Glomerular visceral epithelial cell (primary cell): Measurements from ENCODE around the gene TM2D3.
"Not testable (repeated sequence)": the region's sequence is repeated elsewhere in the genome, so short reads cannot be mapped to it uniquely, and the experiment has no call there.

Experiments
- DNase-seq: peaks from one replicate; pipeline ENCODE4 v3.0.0-alpha.2; 2016; ENCODE audit errors: extremely low spot score

Gene TM2D3

DNA sequence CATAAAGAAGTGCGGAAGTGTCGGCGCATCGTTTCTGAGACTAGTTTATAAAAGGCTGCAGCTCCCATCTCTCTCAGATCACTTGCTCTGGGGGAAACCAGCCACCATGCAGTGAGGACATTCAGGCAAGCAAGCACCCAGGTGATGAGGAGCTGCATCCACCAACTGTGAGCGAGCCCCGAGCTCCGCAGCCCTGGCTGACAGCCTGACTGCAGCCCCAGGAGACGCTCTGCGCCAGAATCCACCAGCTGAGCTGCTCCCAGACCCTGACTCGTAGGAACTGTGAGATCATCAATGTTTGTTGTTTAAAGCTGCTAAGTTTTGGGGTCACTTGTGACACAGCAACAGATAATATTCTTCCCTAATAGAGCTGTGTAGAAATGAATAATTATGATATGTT is 5.0 kb upstream of the TM2D3 start:
- no peak for DNase-seq

DNA sequence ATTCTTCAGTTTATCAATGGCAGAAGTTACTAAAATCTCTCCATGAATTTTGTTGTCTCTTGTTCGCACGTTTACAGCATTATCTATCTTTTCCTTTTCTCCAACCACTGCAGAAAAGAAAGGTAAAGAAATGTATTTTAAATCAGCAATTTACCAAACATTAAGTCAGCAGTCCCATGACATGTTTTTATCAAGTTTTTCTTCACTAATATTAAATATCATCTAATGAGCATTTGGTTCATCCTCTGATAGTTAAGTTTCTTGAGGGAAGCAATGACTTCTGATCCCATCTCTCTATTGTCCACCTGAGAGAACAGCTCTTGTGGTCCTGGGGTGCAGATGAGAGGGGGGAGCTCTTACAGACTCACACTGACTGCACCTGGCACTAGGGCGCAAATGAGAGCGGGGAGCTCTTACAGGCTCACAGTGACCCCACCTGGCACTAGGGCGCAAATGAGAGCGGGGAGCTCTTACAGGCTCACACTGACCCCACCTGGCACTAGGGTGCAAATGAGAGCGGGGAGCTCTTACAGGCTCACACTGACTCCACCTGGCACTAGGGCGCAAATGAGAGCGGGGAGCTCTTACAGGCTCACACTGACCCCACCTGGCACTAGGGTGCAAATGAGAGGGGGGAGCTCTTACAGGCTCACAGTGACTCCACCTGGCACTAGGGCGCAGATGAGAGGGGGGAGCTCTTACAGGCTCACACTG is 2.6 kb upstream of the TM2D3 start:
- DNase-seq, result not testable (repeated sequence)

DNA sequence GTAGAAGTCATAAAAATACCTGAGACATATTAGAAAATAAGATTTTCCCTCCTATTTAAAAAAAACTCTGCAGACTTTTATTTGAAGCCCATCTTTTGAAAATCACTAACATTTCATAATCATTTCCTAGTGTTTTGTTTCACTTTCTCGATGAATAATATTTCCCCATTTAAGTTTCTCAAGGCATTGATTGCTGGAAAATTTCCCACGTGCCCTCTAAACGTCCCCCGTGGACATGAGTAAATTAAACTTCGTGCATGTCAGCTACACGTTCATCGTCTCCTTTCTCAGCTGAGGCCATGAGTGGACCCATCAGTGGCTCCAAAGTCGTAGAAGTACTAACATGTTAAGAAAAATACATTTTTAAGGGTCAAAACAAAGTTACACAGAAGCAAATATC is 2.0 kb upstream of the TM2D3 start:
- no peak for DNase-seq

DNA sequence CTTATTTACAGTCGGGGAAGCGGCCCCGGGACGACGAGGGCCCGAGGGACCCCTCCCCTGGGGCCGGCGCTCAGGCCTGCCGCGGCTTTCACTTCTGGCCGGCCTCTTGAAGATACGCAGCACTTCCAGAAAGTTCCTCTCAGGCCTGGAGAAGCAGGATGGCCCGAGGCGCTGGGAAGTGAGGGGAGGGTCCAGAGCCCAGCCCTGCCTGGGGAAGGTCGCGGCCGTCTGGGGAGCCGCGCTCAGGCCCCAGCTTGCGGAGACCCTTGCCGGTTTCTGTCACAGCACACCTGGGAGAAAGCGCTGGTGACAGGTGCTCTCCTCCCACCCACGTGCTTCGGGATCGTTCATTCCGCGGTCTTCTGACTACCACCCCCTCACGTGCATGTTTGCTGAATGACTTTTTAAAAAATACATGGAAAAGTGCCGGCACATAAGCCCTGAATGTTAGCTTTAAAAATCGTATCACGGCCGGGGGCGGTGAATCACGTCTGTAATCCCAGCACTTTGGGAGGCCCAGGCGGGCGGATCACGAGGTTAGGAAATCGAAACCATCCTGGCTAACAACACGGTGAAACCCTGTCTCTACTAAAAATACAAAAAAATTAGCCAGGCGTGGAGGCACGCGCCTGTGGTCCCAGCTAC is 727 bp upstream of the TM2D3 start:
- DNase-seq, result no peak

DNA sequence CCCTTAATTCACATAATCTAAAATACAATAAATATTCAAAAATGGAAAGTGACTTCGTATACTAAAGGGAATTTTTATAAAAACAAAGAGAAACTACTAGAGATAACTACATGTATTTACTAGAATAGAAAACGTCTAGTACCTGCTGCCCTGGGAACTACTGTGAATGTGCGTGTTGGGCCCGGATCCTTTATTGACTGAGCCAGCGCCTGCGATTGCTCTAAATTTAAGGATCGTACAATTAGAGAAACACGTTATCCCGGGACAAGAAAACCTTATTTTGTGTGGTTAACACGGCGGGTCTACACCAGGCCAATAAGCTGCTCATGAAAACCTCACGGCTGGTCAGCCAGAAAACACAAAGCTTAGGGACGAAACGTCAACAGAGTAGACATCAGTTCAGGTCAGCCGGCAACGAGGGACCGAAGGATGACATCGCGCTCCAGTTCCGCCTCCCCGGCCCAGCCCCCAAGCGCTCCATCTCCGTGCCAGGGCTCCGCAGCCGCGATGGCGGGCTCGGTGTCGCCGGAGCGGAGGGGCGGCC is 555 bp downstream of the TM2D3 start:
- no peak for DNase-seq

DNA sequence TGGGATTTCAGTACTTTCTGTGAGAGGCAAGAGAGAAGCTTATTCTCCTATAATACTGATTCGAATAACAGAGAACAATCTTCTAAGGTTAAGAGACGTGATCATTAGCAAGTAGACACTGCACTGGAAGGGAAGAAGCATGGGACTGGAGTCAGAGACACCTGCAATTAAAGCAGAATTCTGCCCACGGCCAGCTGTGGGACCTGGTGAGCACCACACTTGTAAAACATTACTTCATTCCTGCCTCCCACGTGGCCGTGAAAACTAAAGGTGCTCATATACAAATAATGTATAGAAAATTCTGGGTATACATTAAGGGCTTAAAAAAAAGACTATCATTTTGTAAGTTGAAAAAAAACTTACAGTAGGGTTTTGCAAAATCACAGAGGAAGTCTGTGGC is 2.0 kb downstream of the TM2D3 start:
- no peak for DNase-seq

DNA sequence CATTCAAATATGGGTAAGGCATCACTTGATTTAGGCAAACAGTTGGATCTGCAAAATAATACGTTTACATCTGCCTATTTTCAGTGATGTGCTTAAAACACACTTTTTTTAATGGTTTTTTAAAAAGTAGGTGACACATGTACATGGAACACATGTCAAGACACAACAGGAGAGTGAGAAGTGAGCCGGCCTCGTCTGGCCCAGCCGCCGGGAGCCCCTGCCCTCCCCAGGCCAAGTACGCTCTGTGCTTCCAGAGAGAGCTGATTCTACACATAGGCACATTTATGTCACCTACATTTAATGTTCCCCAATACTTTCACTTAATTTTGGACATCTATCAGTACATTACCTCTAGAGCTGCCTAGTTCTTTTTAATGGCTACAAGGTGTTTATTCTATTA is 3.8 kb downstream of the TM2D3 start:
- no peak for DNase-seq

DNA sequence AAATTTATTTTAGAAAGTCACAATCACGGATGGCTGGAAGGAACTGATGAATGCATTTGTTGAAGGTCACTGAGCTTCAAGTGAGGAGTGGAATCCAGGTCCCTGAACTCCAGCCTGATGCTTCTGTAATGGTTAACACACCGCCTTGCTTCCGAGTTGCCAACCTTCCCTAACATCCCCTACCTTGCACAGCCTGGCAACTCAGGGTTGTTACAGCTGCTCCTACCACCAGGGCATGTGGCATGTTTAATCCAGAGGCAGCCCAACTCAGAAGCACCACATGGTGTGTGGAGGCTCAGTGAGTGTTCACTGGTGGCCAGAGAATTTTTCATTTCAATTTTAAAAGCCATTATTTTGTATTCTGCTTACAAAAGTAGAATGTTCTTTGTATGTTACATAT is 4.9 kb downstream of the TM2D3 start:
- DNase-seq, result no peak

DNA sequence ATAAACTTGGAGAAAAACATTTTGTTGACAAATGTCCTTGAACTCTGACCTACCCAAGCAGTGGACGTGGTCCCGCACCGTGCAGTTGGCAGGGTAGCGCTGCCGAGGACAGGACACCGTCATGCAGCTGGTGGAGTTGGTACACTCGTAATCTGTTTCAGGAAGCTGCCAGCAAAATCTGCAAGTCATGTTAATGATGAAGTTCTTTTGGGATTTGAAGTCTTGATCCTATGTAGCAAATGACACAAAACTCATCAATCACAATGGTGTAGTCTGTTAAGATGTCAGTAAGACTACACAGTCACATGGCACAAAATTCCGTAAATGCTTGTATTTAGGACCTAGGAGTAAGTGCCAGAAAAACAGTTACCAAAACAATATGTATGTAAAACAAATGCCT is 5.5 kb downstream of the TM2D3 start:
- no peak for DNase-seq

DNA sequence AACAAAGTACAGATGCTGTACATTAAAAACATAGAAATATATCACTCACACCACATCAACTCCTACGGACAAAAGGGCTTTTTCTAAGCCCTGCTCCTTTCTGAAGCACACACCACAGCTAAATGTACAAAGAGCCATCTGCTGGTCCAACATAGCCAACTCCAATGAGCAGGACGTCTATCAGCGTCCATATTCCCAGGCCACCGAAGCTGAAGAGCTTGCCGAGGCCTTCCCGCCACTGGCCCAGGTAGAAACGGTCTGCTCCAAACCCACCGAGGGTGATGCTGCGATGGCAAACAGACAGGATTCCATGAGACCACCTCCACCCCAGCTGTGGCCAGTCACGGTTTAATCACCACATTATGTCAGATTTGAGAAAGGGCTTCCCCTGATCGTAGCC is 9.8 kb downstream of the TM2D3 start:
- no peak for DNase-seq

DNA sequence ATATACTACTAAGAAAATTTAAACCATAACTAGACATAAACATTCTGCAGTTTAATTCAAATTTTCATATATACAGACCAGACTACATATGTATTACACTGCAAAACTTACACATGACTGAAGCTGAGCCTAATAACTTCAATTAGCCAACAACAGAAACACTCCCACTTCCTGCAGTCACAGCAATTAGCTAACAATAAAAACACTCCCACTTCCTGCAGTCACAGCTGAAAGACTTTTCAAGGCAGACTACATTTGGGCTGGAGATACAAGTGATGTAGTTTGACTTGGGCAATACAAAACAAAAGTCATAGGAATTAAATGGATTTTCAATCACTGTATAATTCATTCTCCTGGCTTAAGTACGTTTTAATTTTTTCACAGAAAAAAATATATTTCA is 10.3 kb downstream of the TM2D3 start:
- no peak for DNase-seq

DNA sequence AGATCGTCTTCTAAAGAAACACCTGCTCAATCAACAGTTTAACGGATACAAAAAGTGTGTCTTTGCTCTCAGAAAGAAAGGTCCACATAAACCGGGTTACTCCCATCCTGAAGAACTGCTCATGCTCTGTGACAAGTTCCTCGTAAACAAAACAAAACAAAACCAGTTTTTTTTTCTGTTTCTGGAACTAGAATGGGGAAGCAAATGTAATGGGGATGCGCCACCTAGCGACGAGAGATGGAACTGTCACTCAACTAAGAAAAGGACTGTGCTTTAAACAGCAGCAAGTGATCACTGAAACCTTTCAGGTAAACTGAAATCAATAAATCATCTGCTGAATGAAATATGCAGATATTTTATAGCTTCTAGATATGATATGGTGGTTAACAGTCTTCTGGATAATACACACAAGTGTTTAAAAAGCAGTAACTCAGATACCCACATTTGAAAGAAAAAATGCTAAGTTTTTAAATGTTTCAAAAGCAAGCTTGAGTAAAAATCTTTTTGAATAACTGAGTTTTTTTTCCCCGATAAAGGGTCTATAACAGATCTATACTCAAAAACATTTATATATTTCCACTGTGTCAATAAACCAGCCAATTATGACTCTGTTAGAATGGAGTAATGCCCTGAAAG is 10.9 kb downstream of the TM2D3 start:
- peak; percentile 68 for DNase-seq

DNA sequence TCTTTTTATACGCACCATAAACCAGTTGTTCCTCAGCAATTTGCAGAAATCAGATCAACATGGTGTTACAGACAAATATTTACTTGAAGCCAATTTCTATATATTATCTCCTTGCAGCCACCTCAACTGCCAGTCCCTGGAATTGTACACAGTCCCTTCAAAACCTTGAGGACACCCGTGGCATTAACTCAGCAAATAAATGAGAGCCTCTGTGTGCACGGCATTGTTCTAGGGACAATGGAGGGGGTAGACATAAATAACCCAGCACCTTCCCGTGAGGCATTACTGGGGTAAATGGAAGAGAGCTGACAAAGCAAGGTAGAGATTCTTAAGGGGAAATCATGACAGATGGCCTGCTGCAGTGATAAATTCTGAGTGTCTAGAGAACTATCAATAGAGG is 12.5 kb downstream of the TM2D3 start:
- no peak for DNase-seq

DNA sequence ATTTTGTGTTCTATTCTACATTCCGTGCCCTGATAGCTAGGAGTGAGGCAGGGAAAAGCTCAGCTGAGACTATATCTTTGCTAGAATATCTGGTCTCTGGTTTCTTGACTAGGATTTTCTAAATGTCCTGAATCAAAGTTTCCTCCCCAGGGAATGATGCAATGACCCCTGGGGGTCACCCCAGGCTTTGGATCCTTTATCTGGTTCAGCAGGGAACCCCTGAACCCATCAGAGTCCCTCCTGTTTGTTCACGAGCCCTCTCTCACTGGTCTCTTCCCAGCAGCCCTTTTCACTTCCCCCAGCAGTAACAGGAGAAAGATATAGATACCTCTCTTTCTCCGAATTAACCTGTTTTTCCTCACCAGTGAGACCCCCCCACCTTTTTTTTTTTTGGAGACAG is 14.3 kb downstream of the TM2D3 start:
- no peak for DNase-seq

DNA sequence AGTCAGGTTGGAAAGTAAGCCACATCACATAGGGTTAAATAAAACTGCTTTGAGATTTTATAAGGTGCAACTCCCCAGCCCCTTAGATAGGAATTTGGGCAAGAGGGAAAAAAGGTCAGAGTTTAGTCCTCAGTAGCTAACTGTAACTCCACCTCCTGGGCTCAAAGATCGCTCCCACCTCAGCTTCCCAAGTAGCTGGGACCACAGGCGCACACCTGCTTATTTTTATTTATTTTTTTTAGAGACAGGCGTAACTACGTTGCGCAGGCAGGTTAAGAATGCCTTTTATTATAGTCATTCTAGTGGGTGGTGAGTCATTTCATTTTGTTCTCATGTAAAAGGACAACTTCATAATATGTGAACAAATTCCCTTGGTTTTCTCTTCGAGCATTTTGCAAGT is 14.7 kb downstream of the TM2D3 start:
- peak; percentile 19 for DNase-seq

DNA sequence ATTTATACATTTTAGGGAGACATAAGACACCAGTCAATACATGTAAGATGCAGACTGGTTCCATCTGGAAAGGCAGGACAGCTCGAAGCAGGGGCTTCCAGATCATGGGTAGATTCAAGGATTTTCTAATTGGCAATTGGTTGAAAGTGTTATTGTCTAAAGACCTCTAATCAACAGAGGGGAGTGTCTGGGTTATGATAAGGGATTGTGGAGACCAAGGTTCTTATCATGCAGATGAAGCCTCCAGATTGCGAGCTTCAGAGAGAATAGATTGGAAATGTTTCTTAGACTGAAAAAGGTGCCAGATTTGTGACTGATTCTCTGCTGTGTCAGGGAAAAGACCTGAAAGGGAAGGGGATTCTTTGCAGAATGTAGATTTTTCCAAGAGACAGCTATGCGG is 15.1 kb downstream of the TM2D3 start:
- DNase-seq, result no peak

DNA sequence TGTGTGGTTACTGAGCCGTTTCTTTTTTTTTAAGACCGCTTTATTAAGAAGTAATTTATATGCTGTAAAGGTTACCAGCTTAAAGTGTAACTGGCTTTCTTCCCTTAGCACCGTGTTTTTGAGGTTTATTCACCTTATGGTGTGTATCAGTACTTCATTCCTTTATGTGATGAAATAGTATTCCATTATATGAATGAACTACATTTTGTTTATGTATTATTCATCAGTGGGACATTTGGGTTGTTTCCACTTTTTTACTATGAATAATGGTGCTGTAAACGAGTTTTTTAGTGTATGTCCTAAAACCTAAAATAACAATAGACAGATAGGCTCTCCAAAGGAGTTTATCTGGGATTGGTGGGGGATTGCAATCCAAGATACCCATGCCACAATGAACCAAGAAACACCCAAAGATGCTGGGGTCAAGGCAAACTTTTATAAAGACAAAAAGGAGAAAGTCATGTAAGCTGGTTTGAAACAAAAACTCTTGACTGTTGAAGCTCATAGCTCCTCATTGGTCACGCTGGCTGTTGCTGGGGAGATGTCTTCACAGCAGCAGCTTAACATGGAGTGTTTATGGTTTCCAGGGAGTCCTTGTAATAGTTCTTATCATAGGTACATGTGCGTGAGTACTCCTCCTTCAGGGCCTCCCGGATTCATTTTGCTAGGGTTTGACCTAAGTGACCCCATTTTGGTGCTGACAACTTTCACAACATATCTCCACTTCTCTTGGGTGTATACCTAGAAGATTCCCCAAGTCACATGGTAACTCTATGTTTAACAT is 16.0 kb downstream of the TM2D3 start:
- DNase-seq, result no peak

DNA sequence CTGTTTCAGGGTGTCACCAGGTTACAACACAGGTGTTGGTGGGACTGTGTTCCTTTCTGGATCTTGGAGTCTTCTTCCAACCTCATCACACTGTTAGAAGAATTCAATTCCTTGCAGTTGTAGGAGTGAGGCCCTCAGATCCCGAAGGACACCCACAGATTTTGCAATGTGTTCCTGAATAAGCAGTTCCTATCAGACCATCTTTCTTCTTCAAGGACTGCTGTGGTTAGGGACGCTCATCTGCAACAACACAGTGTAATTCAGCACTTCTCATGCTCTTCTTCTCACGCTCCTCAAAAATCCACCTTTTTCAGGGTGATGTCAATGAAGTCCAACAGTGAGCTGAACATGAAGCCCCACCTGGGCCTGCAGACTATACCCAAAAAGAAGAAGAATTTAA is 18.8 kb downstream of the TM2D3 start:
- no peak for DNase-seq

DNA sequence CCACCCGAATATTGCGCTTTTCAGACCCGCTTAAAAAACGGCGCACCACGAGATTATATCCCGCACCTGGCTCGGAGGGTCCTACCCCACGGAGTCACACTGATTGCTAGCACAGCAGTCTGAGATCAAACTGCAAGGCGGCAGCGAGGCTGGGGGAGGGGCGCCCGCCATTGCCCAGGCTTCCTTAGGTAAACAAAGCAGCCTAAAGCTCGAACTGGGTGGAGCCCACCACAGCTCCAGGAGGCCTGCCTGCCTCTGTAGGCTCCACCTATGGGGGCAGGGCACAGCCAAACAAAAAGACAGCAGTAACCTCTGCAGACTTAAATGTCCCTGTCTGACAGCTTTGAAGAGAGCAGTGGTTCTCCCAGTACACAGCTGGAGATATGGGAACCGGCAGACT is 25.5 kb downstream of the TM2D3 start:
- DNase-seq, result not testable (repeated sequence)

DNA sequence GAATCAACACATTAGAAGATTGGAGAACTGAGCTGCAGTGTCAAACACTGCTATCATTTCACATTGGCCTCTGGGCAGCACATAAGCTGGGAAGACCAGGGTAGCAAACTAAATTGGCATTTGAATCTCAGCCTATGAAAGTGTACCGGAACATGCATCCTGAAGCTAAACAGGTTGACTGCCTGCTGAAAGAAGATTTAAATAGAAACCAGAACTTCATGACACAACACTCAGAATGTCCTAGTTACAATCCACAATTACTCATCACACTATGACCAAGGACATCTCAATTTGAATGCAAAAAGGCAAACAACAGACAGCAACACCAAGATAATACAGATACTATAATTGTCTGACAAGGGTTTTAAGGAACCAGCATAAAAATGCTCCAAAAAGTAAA is 26.2 kb downstream of the TM2D3 start:
- DNase-seq, result no peak

DNA sequence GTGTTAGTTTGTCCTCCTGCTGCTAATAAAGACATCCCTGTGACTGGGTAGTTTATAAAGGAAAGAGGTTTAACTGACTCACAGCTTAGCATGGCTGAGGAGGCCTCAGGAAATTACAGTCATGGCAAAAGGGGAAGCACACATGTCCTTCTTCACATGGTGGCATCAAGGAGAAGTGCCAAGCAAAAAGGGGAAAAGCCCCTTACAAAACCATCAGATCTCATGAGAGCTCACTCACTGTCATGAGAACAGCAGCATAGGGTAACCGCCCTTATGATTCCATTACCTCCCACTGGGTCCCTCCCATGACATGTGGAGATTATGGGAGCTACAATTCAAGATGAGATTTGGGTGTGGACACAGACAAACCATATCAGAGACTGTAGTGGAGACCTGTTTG is 27.0 kb downstream of the TM2D3 start:
- DNase-seq, result no peak
